NCI-H2196 (cell line): ENCODE measurements around the gene DUSP8.

Experiments
- DNase-seq: peaks from one replicate; lab custom pipeline; 2025; ENCODE audit not compliant: unreplicated experiment; lab: John Stamatoyannopoulos, UW

DUSP8 gene

GRCh38 chr11:1533342-1533725, 38.7 kb downstream of the DUSP8 start:
- no peak for DNase-seq

GRCh38 chr11:1532606-1533341, 39.3 kb downstream of the DUSP8 start:
- no peak for DNase-seq

- DNase-seq = no peak
Measured at GRCh38 chr11:1532014-1532586, 40.0 kb downstream of the DUSP8 start.

- DNase-seq = no peak
Measured at GRCh38 chr11:1531449-1532013, 40.5 kb downstream of the DUSP8 start.

- DNase-seq = no peak
Measured at GRCh38 chr11:1530686-1531448, 41.2 kb downstream of the DUSP8 start.

- no peak for DNase-seq
Measured at GRCh38 chr11:1529774-1530173, 42.3 kb downstream of the DUSP8 start.

- DNase-seq = no peak
Measured at GRCh38 chr11:1529286-1529685, 42.8 kb downstream of the DUSP8 start.

GRCh38 chr11:1528710-1529109, 43.4 kb downstream of the DUSP8 start:
- no peak for DNase-seq

GRCh38 chr11:1526785-1527184, 45.3 kb downstream of the DUSP8 start:
- no peak for DNase-seq

GRCh38 chr11:1523779-1524178, 48.3 kb downstream of the DUSP8 start:
- DNase-seq = no peak

- no peak for DNase-seq
Measured at GRCh38 chr11:1523077-1523476, 49.0 kb downstream of the DUSP8 start.

GRCh38 chr11:1522081-1522424, 50.0 kb downstream of the DUSP8 start:
- no peak for DNase-seq

GRCh38 chr11:1521382-1522080, 50.5 kb downstream of the DUSP8 start:
- DNase-seq = no peak

- DNase-seq = no peak
Measured at GRCh38 chr11:1520663-1521267, 51.3 kb downstream of the DUSP8 start.

- DNase-seq = no peak
Measured at GRCh38 chr11:1520209-1520662, 51.8 kb downstream of the DUSP8 start.

GRCh38 chr11:1519028-1520010, 52.8 kb downstream of the DUSP8 start:
- DNase-seq = no peak

GRCh38 chr11:1518301-1518700, 53.8 kb downstream of the DUSP8 start:
- DNase-seq = no peak

GRCh38 chr11:1517117-1518005, 54.7 kb downstream of the DUSP8 start:
- no peak for DNase-seq
